DMS79 (cell line): Measurements from ENCODE around the gene CCDC50.

ENCODE experiments used
- DNase-seq: peaks from one replicate; lab custom pipeline; 2025; lab: John Stamatoyannopoulos, UW

Gene CCDC50

GRCh38 chr3:191350396-191351090 is 21.3 kb downstream of the CCDC50 start:
- no peak for DNase-seq

DNA sequence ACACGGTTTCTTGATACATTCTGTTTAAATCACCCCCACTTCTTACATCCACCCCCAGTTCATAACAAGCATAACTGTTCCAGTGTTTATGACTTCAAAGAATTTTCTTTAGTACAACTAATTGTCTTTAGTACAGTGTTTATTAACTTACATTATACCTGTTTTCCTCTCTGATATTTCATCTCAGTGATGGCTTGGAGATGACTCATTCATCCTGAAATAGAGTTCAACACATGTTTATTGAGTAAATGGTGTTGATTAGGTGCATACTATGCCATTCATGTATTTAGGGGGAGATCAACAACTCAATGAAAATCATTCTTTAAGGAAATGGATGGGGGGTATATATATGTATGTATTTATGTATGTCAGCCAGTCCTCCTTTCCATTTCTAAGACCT is 22.8 kb downstream of the CCDC50 start:
- no peak for DNase-seq

DNA sequence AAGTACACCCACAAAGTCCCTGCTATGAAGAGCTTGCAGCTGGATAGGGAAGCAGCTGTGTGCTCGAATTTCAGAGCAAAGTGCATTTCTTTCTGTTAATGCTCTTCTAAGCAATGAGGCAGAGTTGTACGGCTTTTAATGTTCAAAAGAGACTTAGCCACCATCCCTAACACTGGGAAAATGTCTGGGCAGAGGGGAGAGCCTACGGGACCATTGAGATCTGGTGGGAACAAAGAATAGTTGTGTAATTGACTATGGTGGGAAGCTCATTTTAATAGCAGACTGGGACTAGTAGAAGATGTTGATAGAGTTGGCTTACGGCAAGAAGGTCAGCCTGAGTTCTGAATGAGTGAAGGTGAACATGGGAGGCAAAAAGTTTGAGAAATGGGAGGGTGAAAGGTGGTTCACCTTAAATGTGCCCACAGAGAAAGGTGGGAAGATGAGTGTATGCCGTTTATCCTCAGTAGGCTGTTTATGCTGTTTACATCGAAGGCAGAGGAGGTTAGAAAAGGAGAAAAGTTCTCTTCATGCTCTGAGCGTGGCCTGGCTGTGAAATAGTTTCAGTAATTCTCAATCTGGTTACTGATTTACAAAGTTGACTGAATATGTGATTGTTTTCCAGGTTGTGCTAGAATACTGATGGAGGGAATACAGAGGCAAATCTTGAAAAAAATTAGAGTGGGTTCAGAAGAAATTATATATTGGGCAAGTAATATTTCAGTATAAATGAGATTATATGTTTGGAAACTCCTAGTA is 24.0 kb downstream of the CCDC50 start:
- DNase-seq = peak; percentile 1

DNA sequence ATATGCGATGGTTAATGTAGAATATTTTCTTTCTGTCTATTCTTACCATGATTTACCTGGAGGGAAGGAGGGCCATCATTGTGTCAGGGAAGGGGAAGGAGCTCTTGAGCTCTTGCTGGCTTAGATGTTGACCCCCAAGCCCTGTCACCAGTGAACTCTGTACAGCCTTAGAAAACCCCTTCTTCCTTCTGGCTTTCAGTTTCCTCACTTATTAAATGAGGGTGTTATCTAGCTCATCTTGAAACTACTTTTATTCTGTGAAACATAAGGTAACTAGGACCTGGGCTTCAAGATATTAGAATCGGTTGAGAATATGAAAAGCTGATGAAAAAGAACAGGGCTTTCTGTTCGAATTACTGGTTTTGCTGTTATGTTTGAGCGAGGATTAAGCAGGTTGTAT is 26.2 kb downstream of the CCDC50 start:
- DNase-seq = no peak

DNA sequence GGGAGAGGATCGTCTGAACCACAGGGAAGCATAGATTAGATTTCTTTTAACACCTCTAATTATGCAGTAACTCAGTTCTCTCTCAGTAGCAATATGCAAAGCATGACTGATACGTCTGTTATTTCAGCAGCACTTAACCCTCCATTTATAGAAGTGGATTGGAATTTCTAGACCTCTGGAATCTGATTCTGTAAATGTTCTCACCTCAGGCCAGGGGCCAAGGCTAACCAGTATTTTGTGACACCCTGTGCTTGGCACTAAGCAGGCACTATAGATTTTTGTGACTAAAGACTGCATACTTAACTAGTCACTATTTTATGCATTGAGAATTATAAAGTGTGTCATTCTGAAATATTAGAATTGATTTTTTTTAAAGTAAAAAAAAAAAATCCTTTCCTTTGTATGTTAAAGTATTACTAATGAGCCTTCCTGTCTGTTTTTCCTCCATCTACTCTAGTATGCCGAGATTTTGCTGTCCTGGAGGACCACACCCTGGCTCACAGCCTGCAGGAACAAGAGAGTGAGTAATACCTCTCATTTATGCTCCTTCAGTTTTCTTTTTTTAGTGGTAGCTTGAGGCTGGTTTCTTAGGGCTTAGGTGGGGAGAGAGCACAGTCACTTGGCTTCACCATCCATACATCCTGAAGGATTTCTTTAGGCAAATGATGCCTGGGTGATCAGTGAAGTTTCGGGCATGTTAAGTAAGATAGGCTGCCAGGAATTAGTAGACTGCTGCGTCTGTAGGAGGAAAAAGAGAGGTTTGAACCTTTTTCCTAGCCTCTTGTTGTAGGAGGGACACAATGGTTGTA is 27.6 kb downstream of the CCDC50 start:
- no peak for DNase-seq

DNA sequence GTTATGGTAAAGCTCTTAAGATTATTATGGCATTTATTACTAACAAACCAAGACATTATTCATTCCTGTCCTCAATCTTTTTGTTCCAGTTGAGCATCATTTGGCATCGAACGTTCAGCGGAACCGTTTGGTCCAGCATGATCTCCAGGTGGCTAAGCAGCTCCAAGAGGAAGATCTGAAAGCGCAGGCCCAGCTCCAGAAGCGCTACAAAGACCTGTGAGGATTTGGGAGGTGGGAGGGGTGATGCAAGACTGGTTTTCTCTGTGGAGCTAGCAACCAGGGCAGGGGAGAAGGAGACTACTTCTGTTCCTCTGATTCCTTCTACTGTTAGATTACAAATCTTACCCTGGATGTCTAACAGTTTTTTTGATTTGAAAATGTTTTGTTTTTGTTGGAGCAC is 28.7 kb downstream of the CCDC50 start:
- no peak for DNase-seq

DNA sequence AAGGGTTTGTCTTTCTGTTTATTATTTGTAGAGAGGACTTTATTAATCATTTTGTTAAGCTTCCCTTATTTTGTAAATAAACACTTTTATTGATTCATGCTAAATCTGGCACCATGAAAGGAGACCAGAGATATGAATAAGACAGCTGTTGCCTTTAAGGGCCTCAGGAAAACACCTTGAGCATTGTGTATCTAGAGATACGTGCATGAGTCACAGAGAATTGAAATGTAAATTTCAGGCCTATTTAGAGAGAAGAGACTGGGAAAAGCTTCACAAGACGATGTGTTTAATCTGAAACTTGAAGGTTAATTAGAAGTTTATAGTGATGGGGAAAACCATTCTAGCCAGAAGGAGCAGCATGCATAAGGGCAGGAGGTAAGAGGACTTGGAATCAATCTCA is 29.7 kb downstream of the CCDC50 start:
- no peak for DNase-seq

GRCh38 chr3:191360620-191361019 is 31.4 kb downstream of the CCDC50 start:
- DNase-seq = no peak

GRCh38 chr3:191361456-191361855 is 32.3 kb downstream of the CCDC50 start:
- no peak for DNase-seq

GRCh38 chr3:191362037-191362436 is 32.8 kb downstream of the CCDC50 start:
- DNase-seq = no peak

- DNase-seq = no peak
Measured at GRCh38 chr3:191362524-191363090, 33.4 kb downstream of the CCDC50 start.

DNA sequence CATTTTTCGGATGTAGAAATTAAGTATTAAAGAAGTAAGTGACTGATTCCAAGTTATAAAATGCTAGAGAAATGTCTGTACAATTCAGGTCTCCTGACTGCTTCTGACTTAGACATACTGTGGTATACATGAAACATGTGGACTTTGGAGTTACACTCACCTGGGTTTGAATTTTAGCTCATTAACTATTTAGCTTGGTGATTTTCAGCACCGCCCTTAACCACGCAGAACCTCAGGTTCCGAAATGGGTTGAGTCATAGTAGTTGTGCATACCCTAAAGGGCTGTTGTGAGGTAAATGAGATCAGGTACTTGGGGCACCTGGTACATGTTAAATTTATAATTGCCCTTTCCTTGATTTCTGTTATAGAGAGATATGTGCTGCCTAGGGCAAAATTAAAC is 34.0 kb downstream of the CCDC50 start:
- no peak for DNase-seq

GRCh38 chr3:191366675-191367074 is 37.5 kb downstream of the CCDC50 start:
- no peak for DNase-seq

DNA sequence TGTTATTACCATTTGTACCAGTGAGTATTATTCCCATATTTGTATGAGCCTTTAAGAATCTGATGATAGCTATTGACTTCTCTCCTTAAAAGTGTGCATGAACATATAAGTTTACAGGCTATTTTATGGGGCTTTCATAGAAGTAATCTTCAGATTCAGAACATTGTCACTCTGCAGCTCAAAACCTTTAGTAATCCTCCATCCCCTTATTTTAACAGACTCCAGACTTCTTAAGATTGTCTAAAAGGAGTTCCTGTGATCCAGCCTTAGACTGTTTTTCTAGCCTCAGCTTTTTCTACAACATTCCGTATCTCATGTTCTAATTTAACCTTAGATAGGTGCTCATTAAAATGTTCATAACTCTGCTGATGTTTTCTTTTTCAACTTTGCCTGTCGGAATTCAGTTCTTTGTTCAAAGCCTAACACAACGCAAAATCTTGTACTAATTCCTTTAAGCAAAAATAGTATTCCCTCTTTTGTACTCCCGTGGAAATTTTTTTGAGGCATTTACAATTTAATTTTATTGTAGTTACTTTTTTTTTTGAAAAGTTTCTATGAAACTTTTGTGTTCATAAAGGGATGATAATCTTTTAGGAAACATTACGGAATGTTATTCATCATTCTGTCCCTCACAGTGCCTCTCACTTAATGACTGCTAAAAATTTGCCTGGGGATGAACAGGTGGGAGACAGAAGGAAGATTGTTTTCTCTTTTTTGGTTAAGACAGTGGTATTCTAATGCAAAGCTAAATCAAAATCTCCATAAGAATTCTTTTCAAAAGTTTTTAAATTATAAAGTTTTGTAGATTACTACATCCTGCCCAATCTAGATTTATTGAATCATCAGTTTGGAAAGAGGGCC is 39.8 kb downstream of the CCDC50 start:
- no peak for DNase-seq

DNA sequence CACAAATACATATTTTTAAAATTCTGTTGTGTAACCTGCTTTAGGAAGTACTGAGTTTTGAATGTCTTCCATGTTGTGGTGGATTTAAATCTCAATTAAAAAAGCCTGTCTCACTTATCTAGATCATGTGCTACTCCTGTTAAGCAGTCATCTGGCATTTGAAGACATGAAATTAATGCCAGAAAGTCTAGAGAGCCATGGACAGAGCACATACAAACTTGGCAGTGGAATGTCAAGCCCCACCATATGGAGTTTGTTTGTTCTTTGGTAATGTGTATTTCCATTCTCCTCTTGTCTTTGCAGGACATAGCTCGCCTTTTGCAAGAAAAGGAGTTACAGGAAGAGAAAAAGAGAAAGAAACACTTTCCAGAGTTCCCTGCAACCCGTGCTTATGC is 40.4 kb downstream of the CCDC50 start:
- DNase-seq = no peak

- no peak for DNase-seq
Measured at GRCh38 chr3:191372122-191372521, 42.9 kb downstream of the CCDC50 start.

GRCh38 chr3:191373327-191373726 is 44.1 kb downstream of the CCDC50 start:
- DNase-seq = no peak

DNA sequence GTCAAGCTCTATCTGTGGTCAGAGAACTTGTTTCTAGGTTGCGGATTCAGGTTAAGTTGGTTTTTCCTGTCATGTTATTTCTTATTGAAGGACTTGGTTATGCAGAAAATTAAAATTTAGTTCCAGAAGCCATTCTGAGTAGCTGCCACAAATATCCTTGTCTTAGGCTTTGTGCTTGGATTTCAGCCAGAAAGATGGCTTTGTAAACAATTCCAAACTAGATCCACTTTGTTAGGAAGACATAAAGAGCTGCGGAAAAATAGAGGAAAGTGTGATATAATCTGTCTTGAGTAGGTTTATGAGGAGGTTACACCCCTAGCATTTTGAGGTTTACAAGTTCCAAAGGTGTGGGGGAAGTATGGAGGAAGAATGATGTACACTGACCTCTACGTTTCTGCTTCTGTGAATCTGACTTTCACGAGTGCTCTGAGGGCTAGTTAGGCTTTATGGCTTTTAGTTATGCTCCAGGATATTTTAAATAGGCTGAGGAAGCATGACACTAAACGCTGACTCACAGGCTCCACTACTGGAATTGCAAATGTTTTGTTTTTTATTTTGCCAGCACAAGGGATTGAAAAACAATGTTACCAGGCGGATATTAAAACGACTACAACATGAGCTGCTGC is 47.4 kb downstream of the CCDC50 start:
- no peak for DNase-seq

DNA sequence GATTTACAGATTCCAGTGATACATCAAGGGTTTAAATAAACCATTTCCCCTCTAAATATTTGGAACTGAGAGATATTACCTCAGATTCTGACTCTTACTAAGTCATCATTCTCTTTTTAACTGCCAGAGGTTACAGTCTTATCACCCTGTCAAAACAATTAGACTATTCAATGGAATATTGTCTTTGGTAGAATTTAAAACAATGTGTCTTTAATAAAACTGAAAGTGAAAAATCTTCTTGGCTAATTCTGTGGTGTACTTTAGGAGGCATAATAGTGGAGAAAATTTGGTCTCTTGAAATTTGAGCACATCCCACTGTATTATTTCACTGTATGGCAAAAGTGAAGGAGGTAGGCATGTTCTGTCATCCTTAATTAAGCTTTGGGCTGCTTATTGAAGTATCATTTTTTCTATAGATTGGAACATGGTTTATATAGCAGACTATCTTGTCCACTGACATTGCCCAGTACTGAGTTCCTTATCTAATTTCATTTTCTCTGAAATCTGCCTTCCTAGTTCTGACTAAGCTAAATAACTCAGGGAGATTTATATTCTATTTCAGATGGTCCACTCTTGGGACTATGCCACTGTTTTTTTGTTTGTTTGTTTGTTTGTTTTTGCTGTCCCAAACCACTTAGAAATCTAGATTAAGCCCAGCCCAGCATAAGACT is 49.1 kb downstream of the CCDC50 start:
- no peak for DNase-seq

DNA sequence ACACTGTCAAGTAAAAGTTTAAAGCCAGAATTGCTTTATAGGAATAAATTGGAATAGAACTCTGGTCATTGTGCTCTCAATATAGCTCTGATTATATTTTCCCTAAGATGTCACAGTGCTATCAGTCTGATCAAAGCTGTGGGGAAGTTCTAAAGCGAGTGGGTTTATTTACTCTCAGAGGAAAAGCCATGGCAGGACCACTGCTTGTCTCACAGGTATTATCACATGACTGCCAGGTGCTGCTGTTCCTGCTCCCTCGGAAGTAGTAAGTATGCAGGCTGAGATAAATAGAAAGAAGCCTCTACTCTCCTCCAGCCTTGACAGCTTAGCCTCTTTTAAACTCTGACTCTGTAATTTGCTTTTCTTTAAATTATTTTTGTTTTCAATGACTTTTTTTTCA is 50.3 kb downstream of the CCDC50 start:
- no peak for DNase-seq

GRCh38 chr3:191380001-191380400 is 50.8 kb downstream of the CCDC50 start:
- DNase-seq = no peak
